Caco-2 (cell line): Measurements from ENCODE around the gene TCF7L1. TPM values are rescaled to one million over a fixed set of nuclear protein-coding genes. Genes with fewer than 3 reads are reported as not detected.

Source experiments
- BruUV-seq: library from RNA; stranded (reverse); fragments of 400-500 nt; replicated peaks from 2 replicates; lab custom pipeline; 2021; lab: Mats Ljungman, UMichigan
- CTCF ChIA-PET: fragments of 300-600 bp; sonication (Branson Sonifier 250); formaldehyde crosslinking; loops from one replicate; lab custom pipeline; 2022; ENCODE audit warnings: antibody characterized with exemption; lab: Charles Lee
- POLR2A ChIA-PET: fragments of 300-600 bp; sonication (Branson Sonifier 250); formaldehyde crosslinking; loops from one replicate; lab custom pipeline; 2022; ENCODE audit warnings: antibody characterized with exemption; lab: Charles Lee
- DNase-seq, 2 experiments: peaks; one replicate each; pipeline versions ENCODE4 v3.0.0 to v3.0.0-alpha.2; 2020 to 2022
- H3K27me3 ChIP-seq: replicated peaks from 2 replicates; pipeline ENCODE4 v1.6.0; 2011; ENCODE audit warnings: low read length; ENCODE audit not compliant: control insufficient read depth, insufficient read depth
- H3K36me3 ChIP-seq: 2 replicates; pipeline ENCODE4 v1.5.1; 2011; ENCODE audit warnings: low read length; ENCODE audit not compliant: control insufficient read depth, insufficient read depth
- H3K4me1 ChIP-seq: fragments of 250-450 bp; sonication (Bioruptor Pico); 2 replicates; pipeline ENCODE4 v1.5.1; 2020; ENCODE audit warnings: mild to moderate bottlenecking
- H3K4me3 ChIP-seq: 2 replicates; pipeline ENCODE4 v1.5.1; 2011; ENCODE audit warnings: low read depth, mild to moderate bottlenecking, control low read depth, low read length
- H3K9me3 ChIP-seq: fragments of 250-450 bp; sonication (Bioruptor Pico); 2 replicates; pipeline ENCODE4 v1.5.1; 2020; ENCODE audit warnings: mild to moderate bottlenecking, moderate library complexity
- H3K27ac Mint-ChIP-seq: one replicate; pipeline ENCODE4 v1.8.0; 2022; ENCODE audit warnings: mixed read lengths; ENCODE audit not compliant: unreplicated experiment
- H3K27me3 Mint-ChIP-seq: one replicate; pipeline ENCODE4 v1.8.0; 2022; ENCODE audit warnings: mixed read lengths; ENCODE audit not compliant: insufficient read depth, unreplicated experiment
- H3K36me3 Mint-ChIP-seq: one replicate; pipeline ENCODE4 v1.8.0; 2022; ENCODE audit warnings: mild to moderate bottlenecking, mixed read lengths; ENCODE audit not compliant: insufficient read depth, unreplicated experiment
- H3K4me1 Mint-ChIP-seq: one replicate; pipeline ENCODE4 v1.8.0; 2022; ENCODE audit warnings: low read depth, mixed read lengths; ENCODE audit not compliant: unreplicated experiment
- H3K4me3 Mint-ChIP-seq: one replicate; pipeline ENCODE4 v1.8.0; 2022; ENCODE audit warnings: mild to moderate bottlenecking, moderate library complexity, mixed read lengths; ENCODE audit not compliant: unreplicated experiment
- H3K9me3 Mint-ChIP-seq: one replicate; pipeline ENCODE4 v1.8.0; 2022; ENCODE audit warnings: mixed read lengths; ENCODE audit not compliant: unreplicated experiment
- intact Hi-C: fragments of 100-400 bp; cut with micrococcal nuclease; formaldehyde crosslinking; loops from one replicate; pipeline ENCODE4 v1.10.0; 2022; ENCODE audit not compliant: unreplicated experiment
- total RNA-seq: library from RNA; stranded (reverse); gene quantifications from 2 replicates; pipeline ENCODE4 v1.2.3, GENCODE V29; 2022
- TF ChIP-seq, protein P1 (sequence below), 2 experiments: fragments of 200-600 bp in 1 of 2; IDR thresholded peaks; 1 replicate in 1 of 2; 2 replicates in 1 of 2; pipeline versions ENCODE4 v1.5.1 to v1.8.0; 2011 to 2022; ENCODE audit warnings: antibody characterized with exemption in 1 of 2, control low read depth in 1 of 2, inconsistent platforms in 1 of 2, low read depth in 1 of 2, low read length in 1 of 2, mild to moderate bottlenecking in 1 of 2, moderate library complexity in 1 of 2; ENCODE audit not compliant: insufficient read depth in 1 of 2, severe bottlenecking in 1 of 2, unreplicated experiment in 1 of 2

The TCF7L1 gene
- total RNA-seq, 1 experiment from 2014 or later = 29.0 TPM

GRCh38 chr2:85087541-85087940 is 45.7 kb upstream of the TCF7L1 start:
- H3K4me3 Mint-ChIP-seq = no peak overlapping the region
- H3K27ac Mint-ChIP-seq = no peak overlapping the region
- peaks cover 10% of the 10 kb centered on the region for H3K27me3 Mint-ChIP-seq
- Histone ChIP-seq H3K27me3 (no peaks in the 10 kb centered on the region), H3K4me3 (no peak overlapping the region), H3K36me3 (no peaks in the 10 kb centered on the region), H3K4me1 (no peaks in the 10 kb centered on the region), H3K9me3 (no peaks in the 10 kb centered on the region)
- H3K9me3 Mint-ChIP-seq = no peaks in the 10 kb centered on the region
- no peaks in the 10 kb centered on the region for H3K36me3 Mint-ChIP-seq
- TF ChIP-seq, protein P1, sequence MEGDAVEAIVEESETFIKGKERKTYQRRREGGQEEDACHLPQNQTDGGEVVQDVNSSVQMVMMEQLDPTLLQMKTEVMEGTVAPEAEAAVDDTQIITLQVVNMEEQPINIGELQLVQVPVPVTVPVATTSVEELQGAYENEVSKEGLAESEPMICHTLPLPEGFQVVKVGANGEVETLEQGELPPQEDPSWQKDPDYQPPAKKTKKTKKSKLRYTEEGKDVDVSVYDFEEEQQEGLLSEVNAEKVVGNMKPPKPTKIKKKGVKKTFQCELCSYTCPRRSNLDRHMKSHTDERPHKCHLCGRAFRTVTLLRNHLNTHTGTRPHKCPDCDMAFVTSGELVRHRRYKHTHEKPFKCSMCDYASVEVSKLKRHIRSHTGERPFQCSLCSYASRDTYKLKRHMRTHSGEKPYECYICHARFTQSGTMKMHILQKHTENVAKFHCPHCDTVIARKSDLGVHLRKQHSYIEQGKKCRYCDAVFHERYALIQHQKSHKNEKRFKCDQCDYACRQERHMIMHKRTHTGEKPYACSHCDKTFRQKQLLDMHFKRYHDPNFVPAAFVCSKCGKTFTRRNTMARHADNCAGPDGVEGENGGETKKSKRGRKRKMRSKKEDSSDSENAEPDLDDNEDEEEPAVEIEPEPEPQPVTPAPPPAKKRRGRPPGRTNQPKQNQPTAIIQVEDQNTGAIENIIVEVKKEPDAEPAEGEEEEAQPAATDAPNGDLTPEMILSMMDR (IDR thresholded peaks at IDR 0.05; ENCODE audit: insufficient read depth in 1 of 2, low read depth in 1 of 2, low read length in 1 of 2, severe bottlenecking in 1 of 2, unreplicated experiment in 1 of 2) = no peak
- intact Hi-C loops = no loop called here
- H3K4me1 Mint-ChIP-seq = no peaks in the 10 kb centered on the region
- ChIA-PET POLR2A (no interaction called here), CTCF (interaction anchor here (0.6 kb wide), 1 partner anchor 212 kb away, joined by 3 read pairs; no protein-coding TSS in a partner anchor)
- DNase-seq = no peak
- no TSS peak for BruUV-seq

DNA sequence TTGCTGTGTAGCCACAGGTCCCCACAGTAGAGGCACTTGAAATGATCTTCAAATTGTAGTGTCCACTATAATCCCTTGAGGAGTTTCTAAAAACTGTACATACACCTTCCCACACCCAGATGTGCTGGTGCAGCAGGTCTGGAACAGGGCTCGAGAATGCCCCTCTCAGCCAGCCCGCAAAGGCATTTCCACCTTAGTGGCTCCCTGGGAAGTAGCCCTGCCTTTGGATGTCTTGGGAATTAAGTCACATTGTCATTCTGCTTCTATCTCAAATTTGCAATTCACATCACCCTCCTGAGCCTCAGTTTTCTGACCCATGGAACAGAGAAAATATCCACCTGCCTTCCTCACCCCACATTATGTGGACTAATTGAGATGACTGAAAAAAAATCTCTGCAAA is 44.3 kb upstream of the TCF7L1 start:
- POLR2A ChIA-PET = no interaction called here
- Mint-ChIP-seq H3K4me1 (no peaks in the 10 kb centered on the region), H3K4me3 (no peak overlapping the region), H3K27ac (no peak overlapping the region), H3K27me3 (peaks cover 4% of the 10 kb centered on the region), H3K36me3 (no peaks in the 10 kb centered on the region), H3K9me3 (no peaks in the 10 kb centered on the region)
- no TSS peak for BruUV-seq
- CTCF ChIA-PET = no interaction called here
- Histone ChIP-seq H3K36me3 (no peaks in the 10 kb centered on the region), H3K4me3 (no peak overlapping the region), H3K4me1 (no peaks in the 10 kb centered on the region), H3K9me3 (no peaks in the 10 kb centered on the region), H3K27me3 (no peaks in the 10 kb centered on the region)
- no peak for DNase-seq
- intact Hi-C loops = no loop called here
- TF ChIP-seq, protein P1 (IDR thresholded peaks at IDR 0.05; ENCODE audit: insufficient read depth in 1 of 2, low read depth in 1 of 2, low read length in 1 of 2, severe bottlenecking in 1 of 2, unreplicated experiment in 1 of 2) = no peak

- H3K4me1 Mint-ChIP-seq = no peaks in the 10 kb centered on the region
- BruUV-seq = no TSS peak
- H3K4me3 ChIP-seq = no peak overlapping the region
- no peaks in the 10 kb centered on the region for H3K9me3 Mint-ChIP-seq
- TF ChIP-seq, protein P1 (IDR thresholded peaks at IDR 0.05; ENCODE audit: insufficient read depth in 1 of 2, low read depth in 1 of 2, low read length in 1 of 2, severe bottlenecking in 1 of 2, unreplicated experiment in 1 of 2) = no peak
- H3K27me3 Mint-ChIP-seq = peaks cover under 1% of the 10 kb centered on the region
- ChIA-PET POLR2A (no interaction called here), CTCF (no interaction called here)
- H3K9me3 ChIP-seq = no peaks in the 10 kb centered on the region
- H3K4me3 Mint-ChIP-seq = no peak overlapping the region
- H3K36me3 ChIP-seq = no peaks in the 10 kb centered on the region
- no peaks in the 10 kb centered on the region for H3K36me3 Mint-ChIP-seq
- H3K27ac Mint-ChIP-seq = no peak overlapping the region
- no peak for DNase-seq
- H3K4me1 ChIP-seq = no peaks in the 10 kb centered on the region
- H3K27me3 ChIP-seq = no peaks in the 10 kb centered on the region
- intact Hi-C loops = no loop called here
These were observed 43.6 kb upstream of the TCF7L1 start for GRCh38 chr2:85089585-85089984.
